Mesodermal cell (in vitro differentiated cells): ENCODE data around the gene AMELY. TPM values are rescaled to one million over a fixed set of nuclear protein-coding genes. Genes with fewer than 3 reads are reported as not detected.
A peak's percentile ranks its signal among the peaks of the same experiment; 100 is the strongest.

Source experiments
- H3K27ac ChIP-seq: 2 replicates; pipeline ENCODE4 v1.7.0; 2013; ENCODE audit warnings: mild to moderate bottlenecking, low read depth, low read length, moderate library complexity; ENCODE audit not compliant: severe bottlenecking
- H3K36me3 ChIP-seq: 2 replicates; pipeline ENCODE4 v1.7.1; 2013; ENCODE audit warnings: mild to moderate bottlenecking, low read length, moderate library complexity; ENCODE audit not compliant: control insufficient read depth, insufficient read depth
- H3K4me1 ChIP-seq: one replicate; pipeline ENCODE4 v1.7.1; 2013; ENCODE audit warnings: mild to moderate bottlenecking, low read length; ENCODE audit not compliant: insufficient read depth, control insufficient read depth, poor library complexity, severe bottlenecking
- H3K4me3 ChIP-seq: 2 replicates; pipeline ENCODE4 v1.7.0; 2013; ENCODE audit warnings: low read length, control low read depth, mild to moderate bottlenecking; ENCODE audit not compliant: insufficient read depth, poor library complexity, severe bottlenecking; ENCODE audit errors: extremely low read depth
- H3K9me3 ChIP-seq: 2 replicates; pipeline ENCODE4 v1.7.1; 2013; ENCODE audit warnings: mild to moderate bottlenecking, low read length, moderate library complexity; ENCODE audit not compliant: control insufficient read depth
- WGBS, 2 experiments: methylation state at CpG; one replicate each; pipeline ENCODE4 v1.1.5; 2013; ENCODE audit warnings: missing lambda C conversion rate in 2 of 2; ENCODE audit not compliant: insufficient coverage in 2 of 2; 5-methylcytosine and 5-hydroxymethylcytosine counted together
- polyA plus RNA-seq, 2 experiments: library from polyadenylated mRNA; stranded (reverse); fragments of 50-300 nt; gene quantifications; one replicate each; pipeline ENCODE4 v1.2.3, GENCODE V29; 2013

AMELY gene
- polyA plus RNA-seq (2013, experiment 1 of 2): not detected
- not detected for polyA plus RNA-seq (2013, experiment 2 of 2)

- Histone ChIP-seq H3K27ac (no peak within 1 kb of the TSS), H3K4me1 (peaks cover 12% of the 10 kb centered on the region), H3K9me3 (no peaks in the 10 kb centered on the region), H3K4me3 (peak within 1 kb of the TSS; percentile 53), H3K36me3 (peaks cover 2% of the 10 kb centered on the region)
- WGBS, 2 experiments: 1 to 4% methylated on average over 9 to 18 of the region's 52 CpGs
These were observed at the start of gene AMELY for GRCh38 chrY:6911253-6911881. TSS of gene AMELY (minus strand) at chrY:6911752. CDS start at chrY:6872608, 39,144 bp downstream.

- H3K36me3 ChIP-seq: no peaks in the 10 kb centered on the region
- H3K4me3 ChIP-seq: no peak overlapping the region
- no CpG with 5 or more reads among the region's 4 CpGs for WGBS, 2 experiments
- H3K9me3 ChIP-seq: no peaks in the 10 kb centered on the region
- no peaks in the 10 kb centered on the region for H3K4me1 ChIP-seq
- H3K27ac ChIP-seq: no peak overlapping the region
These were observed 38.4 kb upstream of the AMELY start for GRCh38 chrY:6949947-6950346.

GRCh38 chrY:6948378-6948777 is 36.8 kb upstream of the AMELY start:
- Histone ChIP-seq H3K27ac (no peak overlapping the region), H3K9me3 (no peaks in the 10 kb centered on the region), H3K36me3 (no peaks in the 10 kb centered on the region), H3K4me1 (no peaks in the 10 kb centered on the region), H3K4me3 (no peak overlapping the region)
- WGBS, 2 experiments: 80% methylated on average over 1 of the region's 13 CpGs; no CpG with 5 or more reads in 1 of the 2 experiments

- Histone ChIP-seq H3K36me3 (no peaks in the 10 kb centered on the region), H3K4me1 (no peaks in the 10 kb centered on the region), H3K9me3 (no peaks in the 10 kb centered on the region), H3K4me3 (no peak overlapping the region), H3K27ac (no peak overlapping the region)
These were observed 36.1 kb upstream of the AMELY start for GRCh38 chrY:6947695-6948094.

GRCh38 chrY:6935497-6935896 is 23.9 kb upstream of the AMELY start:
- Histone ChIP-seq H3K4me3 (no peak overlapping the region), H3K27ac (no peak overlapping the region), H3K4me1 (no peaks in the 10 kb centered on the region), H3K9me3 (no peaks in the 10 kb centered on the region), H3K36me3 (no peaks in the 10 kb centered on the region)
- no CpG with 5 or more reads among the region's 2 CpGs for WGBS, 2 experiments

- H3K4me3 ChIP-seq: no peak overlapping the region
- no peaks in the 10 kb centered on the region for H3K9me3 ChIP-seq
- no peaks in the 10 kb centered on the region for H3K36me3 ChIP-seq
- H3K4me1 ChIP-seq: no peaks in the 10 kb centered on the region
- WGBS, 2 experiments: 100% methylated on average over 1 of the region's 4 CpGs; no CpG with 5 or more reads in 1 of the 2 experiments
- H3K27ac ChIP-seq: no peak overlapping the region
These were observed 20.3 kb upstream of the AMELY start for GRCh38 chrY:6931779-6932396.

- Histone ChIP-seq H3K9me3 (no peaks in the 10 kb centered on the region), H3K27ac (no peak overlapping the region), H3K36me3 (no peaks in the 10 kb centered on the region), H3K4me3 (no peak overlapping the region), H3K4me1 (no peaks in the 10 kb centered on the region)
- 100% methylated on average over 1 of the region's 1 CpG; no CpG with 5 or more reads in 1 of the 2 experiments for WGBS, 2 experiments
These were observed 17.7 kb upstream of the AMELY start for GRCh38 chrY:6929237-6929636.

GRCh38 chrY:6928265-6928664 is 16.7 kb upstream of the AMELY start:
- no peaks in the 10 kb centered on the region for H3K9me3 ChIP-seq

GRCh38 chrY:6921061-6921460 is 9.5 kb upstream of the AMELY start:
- Histone ChIP-seq H3K4me3 (no peak overlapping the region), H3K27ac (no peak overlapping the region), H3K4me1 (no peaks in the 10 kb centered on the region), H3K36me3 (peaks cover 6% of the 10 kb centered on the region), H3K9me3 (peaks cover 6% of the 10 kb centered on the region)
- no CpG with 5 or more reads among the region's 2 CpGs for WGBS, 2 experiments

More at GRCh38 chrY:6928265-6928664, 16.7 kb upstream of the AMELY start:
- 100% methylated on average over 1 of the region's 4 CpGs for WGBS, 2 experiments
- H3K4me3 ChIP-seq: no peak overlapping the region
- H3K4me1 ChIP-seq: no peaks in the 10 kb centered on the region
- H3K27ac ChIP-seq: no peak overlapping the region
- no peaks in the 10 kb centered on the region for H3K36me3 ChIP-seq

- Histone ChIP-seq H3K4me1 (peaks cover 12% of the 10 kb centered on the region), H3K36me3 (peaks cover 9% of the 10 kb centered on the region), H3K4me3 (no peak overlapping the region), H3K27ac (no peak overlapping the region), H3K9me3 (no peaks in the 10 kb centered on the region)
These were observed 1.8 kb upstream of the AMELY start for GRCh38 chrY:6913362-6913761.
